ENCODE results near the gene POU2F1. TPM values are rescaled to one million over a fixed set of nuclear protein-coding genes. Genes with fewer than 3 reads are reported as not detected.

POU2F1 gene
- total and polyA plus RNA-seq, 2 donors (not counting 3 experiments of a cell fraction or from before 2014, with no cell fraction given): 6.0 to 12.9 TPM

DNA sequence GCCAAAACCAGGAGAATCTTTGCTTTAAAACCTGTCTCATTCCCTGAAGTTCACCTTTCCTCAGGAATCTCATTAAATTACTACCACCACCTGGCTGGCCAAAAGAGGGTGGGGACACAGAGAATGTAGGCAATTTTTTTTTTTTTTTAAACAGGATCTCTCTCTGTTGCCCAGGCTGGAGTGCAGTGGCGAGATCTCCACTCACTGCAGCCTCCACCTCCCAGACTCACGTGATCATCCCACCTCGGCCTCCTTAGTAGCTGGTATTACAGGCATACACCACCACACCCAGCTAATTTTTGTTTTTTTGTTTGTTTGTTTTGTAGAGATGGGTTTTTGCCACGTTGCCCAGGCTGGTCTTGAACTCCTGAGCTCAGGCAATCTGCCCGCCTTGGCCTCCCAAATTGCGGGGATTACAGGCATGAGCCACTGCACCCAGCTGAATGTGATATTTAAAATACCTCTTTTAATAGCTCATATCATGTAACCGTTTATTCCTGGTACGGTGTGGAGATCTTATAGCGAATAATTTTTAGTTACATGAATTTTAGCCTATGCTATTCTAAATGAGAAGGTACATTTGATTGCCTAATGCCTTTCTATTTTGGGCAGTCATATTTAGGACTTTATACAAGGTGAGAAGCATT is 84.5 kb downstream of the POU2F1 start:
- no peak overlapping the region for H3K4me2 ChIP-seq (ENCODE audit: insufficient read depth, low read length)
- no peaks in the 10 kb centered on the region for H3K9me3 ChIP-seq (replicated peaks; ENCODE audit: control insufficient read depth, insufficient read depth, low read length)
- no peaks in the 10 kb centered on the region for H3K27me3 ChIP-seq (ENCODE audit: control insufficient read depth in 2 of 2, insufficient read depth in 2 of 2, low read length in 2 of 2)
- H3K4me1 ChIP-seq (ENCODE audit: control insufficient read depth, extremely low read depth, insufficient read depth, low read length): peaks cover 3% of the 10 kb centered on the region
- TF ChIP-seq EZH2 (IDR thresholded peaks at IDR 0.05; ENCODE audit: borderline replicate concordance, low read depth, low read length, severe bottlenecking) (no peak), GATA2 (IDR thresholded peaks at IDR 0.05; ENCODE audit: insufficient read depth, insufficient read length, low read depth, low read length) (no peak), FOS (IDR thresholded peaks at IDR 0.05; ENCODE audit: borderline replicate concordance, insufficient read depth, low read length) (no peak), MYC (IDR thresholded peaks at IDR 0.05; ENCODE audit: low read depth, low read length) (no peak), POLR2A (IDR thresholded peaks at IDR 0.05; ENCODE audit: low read depth, low read length) (no peak), POLR2AphosphoS5 (IDR thresholded peaks at IDR 0.05; ENCODE audit: insufficient read depth, low read depth, low read length) (no peak), JUN (IDR thresholded peaks at IDR 0.05; ENCODE audit: borderline replicate concordance, insufficient read depth, insufficient read length, low read depth) (no peak)
- TF ChIP-seq, protein P1, sequence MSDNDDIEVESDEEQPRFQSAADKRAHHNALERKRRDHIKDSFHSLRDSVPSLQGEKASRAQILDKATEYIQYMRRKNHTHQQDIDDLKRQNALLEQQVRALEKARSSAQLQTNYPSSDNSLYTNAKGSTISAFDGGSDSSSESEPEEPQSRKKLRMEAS (IDR thresholded peaks at IDR 0.05; ENCODE audit: insufficient read depth, insufficient read length): no peak
- TF ChIP-seq, protein P2, sequence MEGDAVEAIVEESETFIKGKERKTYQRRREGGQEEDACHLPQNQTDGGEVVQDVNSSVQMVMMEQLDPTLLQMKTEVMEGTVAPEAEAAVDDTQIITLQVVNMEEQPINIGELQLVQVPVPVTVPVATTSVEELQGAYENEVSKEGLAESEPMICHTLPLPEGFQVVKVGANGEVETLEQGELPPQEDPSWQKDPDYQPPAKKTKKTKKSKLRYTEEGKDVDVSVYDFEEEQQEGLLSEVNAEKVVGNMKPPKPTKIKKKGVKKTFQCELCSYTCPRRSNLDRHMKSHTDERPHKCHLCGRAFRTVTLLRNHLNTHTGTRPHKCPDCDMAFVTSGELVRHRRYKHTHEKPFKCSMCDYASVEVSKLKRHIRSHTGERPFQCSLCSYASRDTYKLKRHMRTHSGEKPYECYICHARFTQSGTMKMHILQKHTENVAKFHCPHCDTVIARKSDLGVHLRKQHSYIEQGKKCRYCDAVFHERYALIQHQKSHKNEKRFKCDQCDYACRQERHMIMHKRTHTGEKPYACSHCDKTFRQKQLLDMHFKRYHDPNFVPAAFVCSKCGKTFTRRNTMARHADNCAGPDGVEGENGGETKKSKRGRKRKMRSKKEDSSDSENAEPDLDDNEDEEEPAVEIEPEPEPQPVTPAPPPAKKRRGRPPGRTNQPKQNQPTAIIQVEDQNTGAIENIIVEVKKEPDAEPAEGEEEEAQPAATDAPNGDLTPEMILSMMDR (IDR thresholded peaks at IDR 0.05; ENCODE audit: extremely low read depth in 1 of 2, insufficient read depth in 1 of 2, low read depth in 1 of 2, low read length in 2 of 2): no peak
- ChIA-PET POLR2A (interaction anchor here (0.7 kb wide), 1 partner anchor 47 kb away, joined by 3 read pairs; no protein-coding TSS in a partner anchor), CTCF (interaction anchor here (1.1 kb wide), 1 partner anchor 13 kb away, joined by 4 read pairs; no protein-coding TSS in a partner anchor)
- H3K79me2 ChIP-seq (ENCODE audit: control insufficient read depth, insufficient read depth, low read length): no peaks in the 10 kb centered on the region
- dilution Hi-C loops (cut with MboI; ENCODE audit: extremely low pct_ligation_motif_present, low sequenced_read_pairs): no loop called here
- no peak overlapping the region for H3K9ac ChIP-seq (replicated peaks; ENCODE audit: extremely low read depth, insufficient read depth, low read length)
- H3K36me3 ChIP-seq (ENCODE audit: control insufficient read depth in 2 of 2, extremely low read depth in 1 of 2, insufficient read depth in 2 of 2, low read length in 2 of 2): no peaks in the 10 kb centered on the region
- H2AFZ ChIP-seq (ENCODE audit: low read depth, low read length): no peak overlapping the region
- no peak overlapping the region for H3K4me3 ChIP-seq (replicated peaks in 1 of 3; ENCODE audit: insufficient read depth in 1 of 3, low read depth in 1 of 3, low read length in 3 of 3)
- DNase-seq (ENCODE audit: low read depth, low spot score): no peak
- H4K20me1 ChIP-seq (replicated peaks; ENCODE audit: control insufficient read depth, extremely low read depth, insufficient read depth, low read length): no peaks in the 10 kb centered on the region
- no peak overlapping the region for H3K27ac ChIP-seq (ENCODE audit: insufficient read depth, low read depth, low read length)
- intact Hi-C loops (cut with micrococcal nuclease): no loop called here
- no TSS peak for BruUV-seq (replicated peaks)
- no peak for FAIRE-seq
- H3K9me1 ChIP-seq (replicated peaks; ENCODE audit: control insufficient read depth, extremely low read depth, insufficient read depth, low read length): no peaks in the 10 kb centered on the region
